ENCODE data around the gene DMAP1.

Gene DMAP1

GRCh38 chr1:44220755-44221154 lies 7.5 kb downstream of the DMAP1 start:
- Histone ChIP-seq H3F3A (ENCODE audit: insufficient read depth, low read length) (no peaks in the 10 kb centered on the region), H3K4me2 (ENCODE audit: low read depth, low read length) (no peak overlapping the region), H3K4me1 (ENCODE audit: low read length) (no peaks in the 10 kb centered on the region), H3K79me2 (ENCODE audit: low read length) (no peaks in the 10 kb centered on the region), H3K9ac (ENCODE audit: low read length) (no peak overlapping the region), H2AFZ (ENCODE audit: low read length) (no peak overlapping the region), H3K4me3 (ENCODE audit: low read length) (no peak overlapping the region), H3K27me3 (replicated peaks; ENCODE audit: insufficient read depth, low read length) (no peaks in the 10 kb centered on the region), H3K9me3 (replicated peaks; ENCODE audit: insufficient read depth, low read length) (no peaks in the 10 kb centered on the region), H4K20me1 (ENCODE audit: insufficient read depth, low read length) (no peaks in the 10 kb centered on the region), H3K9me2 (replicated peaks; ENCODE audit: insufficient read depth, low read length) (no peaks in the 10 kb centered on the region), H3K27ac (ENCODE audit: low read length) (no peak overlapping the region), H3K36me3 (replicated peaks; ENCODE audit: insufficient read depth, low read length) (no peaks in the 10 kb centered on the region; the same call in 1 of the 2 replicates)
- no peak for DNase-seq
- no peak for TF ChIP-seq CTCF (IDR thresholded peaks at IDR 0.05; ENCODE audit: low read length)
- no peak for TF ChIP-seq EZH2phosphoT487 (IDR thresholded peaks at IDR 0.05; ENCODE audit: low read length)
- no peak for TF ChIP-seq EZH2 (optimal IDR thresholded peaks at IDR 0.05; ENCODE audit: low read depth, low read length)

- Histone ChIP-seq H3K36me3 (replicated peaks; ENCODE audit: insufficient read depth, low read length) (no peaks in the 10 kb centered on the region; the same call in 1 of the 2 replicates), H3K4me2 (ENCODE audit: low read depth, low read length) (no peak overlapping the region)
- TF ChIP-seq EZH2 (optimal IDR thresholded peaks at IDR 0.05; ENCODE audit: low read depth, low read length) (no peak), EZH2phosphoT487 (IDR thresholded peaks at IDR 0.05; ENCODE audit: low read length) (no peak), CTCF (IDR thresholded peaks at IDR 0.05; ENCODE audit: low read length) (no peak)
These were observed 8.5 kb downstream of the DMAP1 start for GRCh38 chr1:44221769-44222168.

GRCh38 chr1:44222397-44223186 lies 9.3 kb downstream of the DMAP1 start:
- no peaks in the 10 kb centered on the region for H3K4me1 ChIP-seq (ENCODE audit: low read length)
- H3K4me3 ChIP-seq (ENCODE audit: low read length) = no peak overlapping the region
- no peak overlapping the region for H3K27ac ChIP-seq (ENCODE audit: low read length)
- no peaks in the 10 kb centered on the region for H3K27me3 ChIP-seq (replicated peaks; ENCODE audit: insufficient read depth, low read length)
- no peaks in the 10 kb centered on the region for H3K9me3 ChIP-seq (replicated peaks; ENCODE audit: insufficient read depth, low read length)
- no peak for DNase-seq
- H3F3A ChIP-seq (ENCODE audit: insufficient read depth, low read length) = no peaks in the 10 kb centered on the region
- TF ChIP-seq EZH2phosphoT487 (IDR thresholded peaks at IDR 0.05; ENCODE audit: low read length) (no peak), EZH2 (optimal IDR thresholded peaks at IDR 0.05; ENCODE audit: low read depth, low read length) (no peak), CTCF (IDR thresholded peaks at IDR 0.05; ENCODE audit: low read length) (no peak)
- H3K79me2 ChIP-seq (ENCODE audit: low read length) = no peaks in the 10 kb centered on the region
- H3K9me2 ChIP-seq (replicated peaks; ENCODE audit: insufficient read depth, low read length) = no peaks in the 10 kb centered on the region
- no peaks in the 10 kb centered on the region; the same call in 1 of the 2 replicates for H3K36me3 ChIP-seq (replicated peaks; ENCODE audit: insufficient read depth, low read length)
- no peak overlapping the region for H2AFZ ChIP-seq (ENCODE audit: low read length)
- no peak overlapping the region for H3K9ac ChIP-seq (ENCODE audit: low read length)
- no peak overlapping the region for H3K4me2 ChIP-seq (ENCODE audit: low read depth, low read length)
- no peaks in the 10 kb centered on the region for H4K20me1 ChIP-seq (ENCODE audit: insufficient read depth, low read length)

More at GRCh38 chr1:44221769-44222168, 8.5 kb downstream of the DMAP1 start:
- Histone ChIP-seq H3K9ac (ENCODE audit: low read length) (no peak overlapping the region), H3K9me2 (replicated peaks; ENCODE audit: insufficient read depth, low read length) (no peaks in the 10 kb centered on the region), H3F3A (ENCODE audit: insufficient read depth, low read length) (no peaks in the 10 kb centered on the region), H3K27me3 (replicated peaks; ENCODE audit: insufficient read depth, low read length) (no peaks in the 10 kb centered on the region), H3K79me2 (ENCODE audit: low read length) (no peaks in the 10 kb centered on the region), H3K27ac (ENCODE audit: low read length) (no peak overlapping the region), H3K4me3 (ENCODE audit: low read length) (no peak overlapping the region), H2AFZ (ENCODE audit: low read length) (no peak overlapping the region), H4K20me1 (ENCODE audit: insufficient read depth, low read length) (no peaks in the 10 kb centered on the region), H3K9me3 (replicated peaks; ENCODE audit: insufficient read depth, low read length) (no peaks in the 10 kb centered on the region), H3K4me1 (ENCODE audit: low read length) (no peaks in the 10 kb centered on the region)
- no peak for DNase-seq

Measured in MM.1S (cell line).